Measurements from ENCODE around the gene ZFHX3. TPM values are rescaled to one million over a fixed set of nuclear protein-coding genes. Genes with fewer than 3 reads are reported as not detected.

ZFHX3 gene
- total and polyA plus RNA-seq, 2 of the 8 experiments (the other 6 are each of a cell fraction or from before 2014, with no cell fraction given) = 0.08 to 0.99 TPM

DNA sequence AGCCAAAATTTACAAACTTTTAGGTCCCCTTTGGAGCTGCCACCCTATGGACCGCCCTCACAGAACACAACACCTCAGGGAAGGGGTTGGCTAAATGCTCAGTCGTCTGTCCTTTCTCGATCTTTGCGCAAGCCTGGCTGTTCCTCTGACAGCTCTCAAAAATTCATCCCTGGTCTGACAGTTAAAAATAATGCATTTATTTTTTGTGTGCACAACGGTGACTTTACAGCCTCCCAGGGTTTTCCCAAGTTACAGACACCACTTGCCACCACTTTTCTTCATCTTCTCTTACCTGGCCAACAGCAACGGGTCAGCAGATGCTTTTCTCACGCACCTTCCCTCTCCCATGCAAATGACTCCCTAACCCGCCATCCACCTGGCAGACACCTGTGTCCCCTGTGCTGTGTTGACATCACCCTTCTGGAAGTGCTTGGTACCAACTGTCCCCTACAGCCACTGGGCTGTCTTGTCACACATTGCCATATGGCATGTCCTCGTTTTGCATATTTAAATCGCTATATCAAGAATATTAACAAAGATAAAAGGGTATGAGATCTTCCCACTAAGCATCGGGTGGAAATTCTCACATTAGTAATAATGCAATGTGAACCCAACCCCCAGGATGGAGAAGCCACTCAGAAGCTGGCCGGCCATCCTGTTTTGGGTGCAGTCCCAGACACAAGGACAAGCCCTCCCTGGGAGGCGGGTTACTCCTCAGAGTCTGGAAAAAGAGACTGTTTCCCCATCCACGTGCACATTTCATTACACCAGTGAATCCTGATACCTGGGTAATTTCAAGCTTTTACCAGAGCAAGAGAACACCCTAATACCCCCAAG, 187.0 kb downstream of the ZFHX3 start:
- H3K23me2 ChIP-seq (ENCODE audit: low read depth, low read length) = no peaks in the 10 kb centered on the region
- H4K5ac ChIP-seq (ENCODE audit: insufficient read length, low read depth, low read length) = no peak overlapping the region
- no peak overlapping the region for H3K9ac ChIP-seq (replicated peaks in 1 of 4; ENCODE audit: extremely low read depth in 1 of 4, low read depth in 3 of 4, low read length in 3 of 4)
- no peak overlapping the region for H4K8ac ChIP-seq (ENCODE audit: extremely low read depth, insufficient read depth, low read length)
- no peaks in the 10 kb centered on the region for H4K20me1 ChIP-seq (replicated peaks in 1 of 2; ENCODE audit: control insufficient read depth in 1 of 2, insufficient read depth in 2 of 2, low read length in 2 of 2)
- no peaks in the 10 kb centered on the region for H3K79me1 ChIP-seq (ENCODE audit: low read depth, low read length)
- no peak overlapping the region for H3K18ac ChIP-seq (ENCODE audit: extremely low read depth, low read length)
- H3K4me3 ChIP-seq (ENCODE audit: extremely low read depth in 1 of 4, insufficient read depth in 2 of 4, low read depth in 3 of 4, low read length in 4 of 4) = no peak overlapping the region
- H2BK12ac ChIP-seq (ENCODE audit: low read depth, low read length) = no peak overlapping the region
- no peaks in the 10 kb centered on the region for H3K36me3 ChIP-seq (ENCODE audit: control insufficient read depth in 2 of 4, insufficient read depth in 4 of 4, low read length in 3 of 4)
- H2AK5ac ChIP-seq (ENCODE audit: low read depth, low read length) = no peak overlapping the region
- DNase-seq (ENCODE audit: low read depth in 1 of 2, low spot score in 2 of 2) = no peak
- H2BK15ac ChIP-seq (ENCODE audit: low read length) = no peak overlapping the region
- H3K4me2 ChIP-seq (ENCODE audit: insufficient read depth in 1 of 2, low read depth in 2 of 2, low read length in 2 of 2) = no peak overlapping the region
- no peak overlapping the region for H2BK120ac ChIP-seq (replicated peaks; ENCODE audit: low read depth, low read length)
- H2BK5ac ChIP-seq (ENCODE audit: low read depth, low read length) = no peak overlapping the region
- ChIA-PET CTCF (ENCODE audit: partially characterized antibody) (interaction anchor here (25.5 kb wide), 1 partner anchor 20 kb away, joined by 376 read pairs; no protein-coding TSS in a partner anchor), POLR2A (ENCODE audit: partially characterized antibody) (no interaction called here)
- H3K9me3 ChIP-seq (ENCODE audit: insufficient read depth in 2 of 2, low read depth in 1 of 2, low read length in 1 of 2) = no peaks in the 10 kb centered on the region
- no peak overlapping the region for H3K56ac ChIP-seq (replicated peaks; ENCODE audit: insufficient read length, low read depth, low read length)
- no peaks in the 10 kb centered on the region; a peak in 2 of 7 replicates for H3K27me3 ChIP-seq (replicated peaks in 1 of 4; ENCODE audit: control insufficient read depth in 3 of 4, extremely low read depth in 1 of 4, insufficient read depth in 3 of 4, low read length in 3 of 4)
- H3K4ac ChIP-seq (replicated peaks; ENCODE audit: insufficient read length, low read depth, low read length) = no peak overlapping the region
- H4K91ac ChIP-seq (replicated peaks; ENCODE audit: insufficient read length, low read length) = no peak overlapping the region
- no peak overlapping the region for H3K23ac ChIP-seq (ENCODE audit: insufficient read length)
- 86% methylated on average over 14 of the region's 14 CpGs; no CpG with 5 or more reads in 1 of the 2 experiments for WGBS, 2 experiments (ENCODE audit: extremely low coverage in 1 of 2, insufficient coverage in 1 of 2, insufficient read length in 1 of 2, insufficient replicate concordance in 2 of 2, low coverage in 1 of 2, low lambda C conversion rate in 2 of 2, missing lambda C conversion rate in 1 of 2)
- H2AFZ ChIP-seq (ENCODE audit: low read length) = no peak overlapping the region
- H2BK20ac ChIP-seq (ENCODE audit: low read length) = no peak overlapping the region
- no peak for FAIRE-seq
- H3K79me2 ChIP-seq (ENCODE audit: control insufficient read depth in 1 of 2, insufficient read depth in 2 of 2, low read length in 2 of 2) = no peaks in the 10 kb centered on the region
- no peak overlapping the region for H3K27ac ChIP-seq (ENCODE audit: low read depth, low read length)
- no peak overlapping the region for H3K14ac ChIP-seq (ENCODE audit: insufficient read length)
- no peaks in the 10 kb centered on the region for H3K4me1 ChIP-seq (replicated peaks in 1 of 4; ENCODE audit: control insufficient read depth in 3 of 4, insufficient read depth in 4 of 4, low read length in 3 of 4)
- TF ChIP-seq, protein P1, sequence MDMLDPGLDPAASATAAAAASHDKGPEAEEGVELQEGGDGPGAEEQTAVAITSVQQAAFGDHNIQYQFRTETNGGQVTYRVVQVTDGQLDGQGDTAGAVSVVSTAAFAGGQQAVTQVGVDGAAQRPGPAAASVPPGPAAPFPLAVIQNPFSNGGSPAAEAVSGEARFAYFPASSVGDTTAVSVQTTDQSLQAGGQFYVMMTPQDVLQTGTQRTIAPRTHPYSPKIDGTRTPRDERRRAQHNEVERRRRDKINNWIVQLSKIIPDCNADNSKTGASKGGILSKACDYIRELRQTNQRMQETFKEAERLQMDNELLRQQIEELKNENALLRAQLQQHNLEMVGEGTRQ (IDR thresholded peaks at IDR 0.05; ENCODE audit: low read length) = no peak
